Heart left ventricle (tissue), 13 donors: ENCODE data around the gene NUDT5.

ENCODE experiments used
- CTCF ChIP-seq, 12 donors: fragments of 200-600 bp; sonication (generic) in 4 of 12; IDR thresholded peaks; one replicate each; pipeline versions ENCODE4 v1.5.0 to v1.8.0; 2018 to 2022; ENCODE audit warnings: antibody characterized with exemption in 12 of 12, mild to moderate bottlenecking in 5 of 12
- POLR2A ChIP-seq, 2 donors: fragments of 450-650 bp; IDR thresholded peaks; one replicate each; pipeline ENCODE4 v1.6.1; 2017; ENCODE audit warnings: antibody characterized with exemption in 2 of 2, mild to moderate bottlenecking in 2 of 2, moderate library complexity in 2 of 2
- donor health status: ischemic (EF 13 %, LVEDD 7.1; RV severe dilation, severe dysfunction).
- donor health status: DM: no; HTN: yes; CAD: no.
- donor health status: DM: no; HTN: no; CAD: no.
- donor health status: ischemic (EF 25% LVEDD 6.9; RV normal size, moderate dysfunction).
- donor health status: ischemic (EF 25% LVEDD 5.7; RV mildly dilated, moderate dysfunction).
- donor health status: ischemic (EF 35%, LVEDD 5.7; RV mildly dilated, moderate dysfunction).
- donor health status: nonischemic (EF 11% LVEDD 7.7; RV severe dilation, severe dysfunction).
- donor health status: DM: yes; HTN: yes; CAD: no.
- donor health status: PGD.
- donor health status: ischemic (EF 29% LVEDD 5.4; RV normal size, mild dysfunction).
- donor health status: nonischemic (EF 23%, LVEDD 6.1; RV moderate dilation, normal function).

GRCh38 chr10:12154516-12154915 lies 41.2 kb downstream of the NUDT5 start:
- TF ChIP-seq CTCF (IDR thresholded peaks at IDR 0.05) (no peak), POLR2A (IDR thresholded peaks at IDR 0.05) (no peak)
